ENCODE data around the gene CUEDC1.

GRCh38 chr17:57859601-57860413, 95.4 kb downstream of the CUEDC1 start:
- TF ChIP-seq CBX5 (CRISPR knock-in tag; IDR thresholded peaks at IDR 0.05; ENCODE audit: borderline replicate concordance) (no peak), ZFP90 (CRISPR knock-in tag; IDR thresholded peaks at IDR 0.05; ENCODE audit: borderline replicate concordance) (no peak)

Measured in HepG2 (cell line).